Subcutaneous adipose tissue (tissue), 4 donors: ENCODE results near the gene DMAC2L. TPM values are rescaled to one million over a fixed set of nuclear protein-coding genes. Genes with fewer than 3 reads are reported as not detected.

Experiments used
- total RNA-seq, 4 donors: library from RNA; depleted of rRNA; stranded (reverse); fragments of >200 nt; gene quantifications; one replicate each; pipeline ENCODE4 v1.1.0, GENCODE V29; 2016
- TF ChIP-seq, protein P1 (sequence below): fragments of 450-650 bp; IDR thresholded peaks from one replicate; pipeline ENCODE4 v1.5.1; 2016; ENCODE audit warnings: low read depth, mild to moderate bottlenecking, control low read depth, antibody characterized with exemption, moderate library complexity

The DMAC2L gene
- total RNA-seq, 4 donors from 2014 or later = 16.7 to 25.8 (median 18.5) TPM

- TF ChIP-seq, protein P1, sequence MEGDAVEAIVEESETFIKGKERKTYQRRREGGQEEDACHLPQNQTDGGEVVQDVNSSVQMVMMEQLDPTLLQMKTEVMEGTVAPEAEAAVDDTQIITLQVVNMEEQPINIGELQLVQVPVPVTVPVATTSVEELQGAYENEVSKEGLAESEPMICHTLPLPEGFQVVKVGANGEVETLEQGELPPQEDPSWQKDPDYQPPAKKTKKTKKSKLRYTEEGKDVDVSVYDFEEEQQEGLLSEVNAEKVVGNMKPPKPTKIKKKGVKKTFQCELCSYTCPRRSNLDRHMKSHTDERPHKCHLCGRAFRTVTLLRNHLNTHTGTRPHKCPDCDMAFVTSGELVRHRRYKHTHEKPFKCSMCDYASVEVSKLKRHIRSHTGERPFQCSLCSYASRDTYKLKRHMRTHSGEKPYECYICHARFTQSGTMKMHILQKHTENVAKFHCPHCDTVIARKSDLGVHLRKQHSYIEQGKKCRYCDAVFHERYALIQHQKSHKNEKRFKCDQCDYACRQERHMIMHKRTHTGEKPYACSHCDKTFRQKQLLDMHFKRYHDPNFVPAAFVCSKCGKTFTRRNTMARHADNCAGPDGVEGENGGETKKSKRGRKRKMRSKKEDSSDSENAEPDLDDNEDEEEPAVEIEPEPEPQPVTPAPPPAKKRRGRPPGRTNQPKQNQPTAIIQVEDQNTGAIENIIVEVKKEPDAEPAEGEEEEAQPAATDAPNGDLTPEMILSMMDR = no peak
Observed at GRCh38 chr14:50357124-50357523, 45.0 kb downstream of the DMAC2L start.

DNA sequence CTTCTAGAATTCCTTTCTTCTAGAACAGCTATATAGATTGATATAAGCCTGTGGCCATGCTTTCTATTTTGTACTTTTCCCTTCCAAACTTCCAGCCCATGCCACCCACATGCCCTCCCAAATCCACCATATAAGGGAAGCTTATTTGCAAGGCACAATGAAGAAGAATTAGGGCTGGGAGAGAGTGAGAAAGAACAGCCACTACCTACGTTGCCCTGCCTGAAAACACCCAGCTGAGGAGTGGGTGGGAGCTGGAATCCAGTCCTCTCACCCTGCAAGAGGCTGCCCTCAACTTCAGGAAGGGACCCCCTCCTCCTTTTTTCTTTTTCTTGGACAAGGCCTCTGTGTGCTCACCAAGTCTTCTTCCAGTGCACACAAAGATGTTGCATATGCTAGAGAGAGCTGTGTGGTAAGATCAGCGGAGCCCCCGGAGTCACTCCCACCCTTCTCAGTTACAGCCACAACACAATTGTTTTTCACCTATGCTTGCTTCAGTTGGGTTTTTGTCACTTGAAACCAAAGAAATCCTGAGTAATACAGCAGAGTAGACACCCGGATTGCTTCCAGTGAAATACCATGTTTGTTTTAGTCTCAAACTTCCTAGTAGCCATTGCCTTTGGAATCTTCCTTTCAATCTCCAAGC, 45.8 kb downstream of the DMAC2L start:
- TF ChIP-seq, protein P1 = no peak

GRCh38 chr14:50359631-50360030, 47.5 kb downstream of the DMAC2L start:
- TF ChIP-seq, protein P1 = no peak

GRCh38 chr14:50360093-50360492, 48.0 kb downstream of the DMAC2L start:
- TF ChIP-seq, protein P1 = no peak

- TF ChIP-seq, protein P1 = no peak
Observed at GRCh38 chr14:50360851-50361250, 48.7 kb downstream of the DMAC2L start.

GRCh38 chr14:50362764-50363713, 50.9 kb downstream of the DMAC2L start:
- TF ChIP-seq, protein P1 = no peak

GRCh38 chr14:50363714-50364111, 51.6 kb downstream of the DMAC2L start:
- TF ChIP-seq, protein P1 = no peak
